ENCODE results near the gene MSH5. TPM values are rescaled to one million over a fixed set of nuclear protein-coding genes. Genes with fewer than 3 reads are reported as not detected.
A peak's percentile ranks its signal among the peaks of the same experiment; 100 is the strongest.

MSH5 gene
- total and polyA plus RNA-seq, 2 of the 13 experiments (the other 11 are each of a cell fraction or from before 2014, with no cell fraction given), result 10.2 to 38.7 TPM

- TF ChIP-seq ZNF83 (CRISPR knock-in tag; IDR thresholded peaks at IDR 0.05; ENCODE audit: borderline replicate concordance) (0 out of 2 replicates have a peak, but pooled peaks have one; percentile 0), ZNF138 (CRISPR knock-in tag; IDR thresholded peaks at IDR 0.05; ENCODE audit: low read depth) (0 out of 2 replicates have a peak, but pooled peaks have one; percentile 39), ZFP41 (CRISPR knock-in tag; IDR thresholded peaks at IDR 0.05; ENCODE audit: borderline replicate concordance) (no peak), MZF1 (CRISPR knock-in tag; IDR thresholded peaks at IDR 0.05; ENCODE audit: borderline replicate concordance) (0 out of 2 replicates have a peak, but pooled peaks have one; percentile 2), EHMT2 (IDR thresholded peaks at IDR 0.05; ENCODE audit: borderline replicate concordance, low read depth, low read length) (no peak), PITX1 (CRISPR knock-in tag; IDR thresholded peaks at IDR 0.05) (no peak), ZNF235 (CRISPR knock-in tag; IDR thresholded peaks at IDR 0.05; ENCODE audit: borderline replicate concordance) (peak; percentile 21; the same call in 1 of the 2 replicates), RBM22 (optimal IDR thresholded peaks at IDR 0.05; ENCODE audit: low read length) (peak; percentile 14), ZNF614 (CRISPR knock-in tag; IDR thresholded peaks at IDR 0.05; ENCODE audit: borderline replicate concordance) (no peak), RELA (CRISPR knock-in tag; IDR thresholded peaks at IDR 0.05) (no peak), ZBTB8A (CRISPR knock-in tag; IDR thresholded peaks at IDR 0.05; ENCODE audit: borderline replicate concordance, low read depth) (0 out of 2 replicates have a peak, but pooled peaks have one; percentile 2)
- TF ChIP-seq, protein P1, sequence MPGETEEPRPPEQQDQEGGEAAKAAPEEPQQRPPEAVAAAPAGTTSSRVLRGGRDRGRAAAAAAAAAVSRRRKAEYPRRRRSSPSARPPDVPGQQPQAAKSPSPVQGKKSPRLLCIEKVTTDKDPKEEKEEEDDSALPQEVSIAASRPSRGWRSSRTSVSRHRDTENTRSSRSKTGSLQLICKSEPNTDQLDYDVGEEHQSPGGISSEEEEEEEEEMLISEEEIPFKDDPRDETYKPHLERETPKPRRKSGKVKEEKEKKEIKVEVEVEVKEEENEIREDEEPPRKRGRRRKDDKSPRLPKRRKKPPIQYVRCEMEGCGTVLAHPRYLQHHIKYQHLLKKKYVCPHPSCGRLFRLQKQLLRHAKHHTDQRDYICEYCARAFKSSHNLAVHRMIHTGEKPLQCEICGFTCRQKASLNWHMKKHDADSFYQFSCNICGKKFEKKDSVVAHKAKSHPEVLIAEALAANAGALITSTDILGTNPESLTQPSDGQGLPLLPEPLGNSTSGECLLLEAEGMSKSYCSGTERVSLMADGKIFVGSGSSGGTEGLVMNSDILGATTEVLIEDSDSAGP (CRISPR knock-in tag; IDR thresholded peaks at IDR 0.05; ENCODE audit: borderline replicate concordance), result no peak
- TF ChIP-seq, protein P2, sequence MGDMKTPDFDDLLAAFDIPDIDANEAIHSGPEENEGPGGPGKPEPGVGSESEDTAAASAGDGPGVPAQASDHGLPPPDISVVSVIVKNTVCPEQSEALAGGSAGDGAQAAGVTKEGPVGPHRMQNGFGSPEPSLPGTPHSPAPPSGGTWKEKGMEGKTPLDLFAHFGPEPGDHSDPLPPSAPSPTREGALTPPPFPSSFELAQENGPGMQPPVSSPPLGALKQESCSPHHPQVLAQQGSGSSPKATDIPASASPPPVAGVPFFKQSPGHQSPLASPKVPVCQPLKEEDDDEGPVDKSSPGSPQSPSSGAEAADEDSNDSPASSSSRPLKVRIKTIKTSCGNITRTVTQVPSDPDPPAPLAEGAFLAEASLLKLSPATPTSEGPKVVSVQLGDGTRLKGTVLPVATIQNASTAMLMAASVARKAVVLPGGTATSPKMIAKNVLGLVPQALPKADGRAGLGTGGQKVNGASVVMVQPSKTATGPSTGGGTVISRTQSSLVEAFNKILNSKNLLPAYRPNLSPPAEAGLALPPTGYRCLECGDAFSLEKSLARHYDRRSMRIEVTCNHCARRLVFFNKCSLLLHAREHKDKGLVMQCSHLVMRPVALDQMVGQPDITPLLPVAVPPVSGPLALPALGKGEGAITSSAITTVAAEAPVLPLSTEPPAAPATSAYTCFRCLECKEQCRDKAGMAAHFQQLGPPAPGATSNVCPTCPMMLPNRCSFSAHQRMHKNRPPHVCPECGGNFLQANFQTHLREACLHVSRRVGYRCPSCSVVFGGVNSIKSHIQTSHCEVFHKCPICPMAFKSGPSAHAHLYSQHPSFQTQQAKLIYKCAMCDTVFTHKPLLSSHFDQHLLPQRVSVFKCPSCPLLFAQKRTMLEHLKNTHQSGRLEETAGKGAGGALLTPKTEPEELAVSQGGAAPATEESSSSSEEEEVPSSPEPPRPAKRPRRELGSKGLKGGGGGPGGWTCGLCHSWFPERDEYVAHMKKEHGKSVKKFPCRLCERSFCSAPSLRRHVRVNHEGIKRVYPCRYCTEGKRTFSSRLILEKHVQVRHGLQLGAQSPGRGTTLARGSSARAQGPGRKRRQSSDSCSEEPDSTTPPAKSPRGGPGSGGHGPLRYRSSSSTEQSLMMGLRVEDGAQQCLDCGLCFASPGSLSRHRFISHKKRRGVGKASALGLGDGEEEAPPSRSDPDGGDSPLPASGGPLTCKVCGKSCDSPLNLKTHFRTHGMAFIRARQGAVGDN (CRISPR knock-in tag; IDR thresholded peaks at IDR 0.05), result no peak
These were observed 805 bp downstream of the MSH5 start (continued) for GRCh38 chr6:31740397-31741223.

Data from HepG2 (cell line).